ENCODE data around the gene FBXO10. TPM values are rescaled to one million over a fixed set of nuclear protein-coding genes. Genes with fewer than 3 reads are reported as not detected.
A peak's percentile ranks its signal among the peaks of the same experiment; 100 is the strongest.

Gene FBXO10
- total and polyA plus RNA-seq, 2 of the 8 experiments (the other 6 are each of a cell fraction or from before 2014, with no cell fraction given): 13.1 to 13.9 TPM

DNA sequence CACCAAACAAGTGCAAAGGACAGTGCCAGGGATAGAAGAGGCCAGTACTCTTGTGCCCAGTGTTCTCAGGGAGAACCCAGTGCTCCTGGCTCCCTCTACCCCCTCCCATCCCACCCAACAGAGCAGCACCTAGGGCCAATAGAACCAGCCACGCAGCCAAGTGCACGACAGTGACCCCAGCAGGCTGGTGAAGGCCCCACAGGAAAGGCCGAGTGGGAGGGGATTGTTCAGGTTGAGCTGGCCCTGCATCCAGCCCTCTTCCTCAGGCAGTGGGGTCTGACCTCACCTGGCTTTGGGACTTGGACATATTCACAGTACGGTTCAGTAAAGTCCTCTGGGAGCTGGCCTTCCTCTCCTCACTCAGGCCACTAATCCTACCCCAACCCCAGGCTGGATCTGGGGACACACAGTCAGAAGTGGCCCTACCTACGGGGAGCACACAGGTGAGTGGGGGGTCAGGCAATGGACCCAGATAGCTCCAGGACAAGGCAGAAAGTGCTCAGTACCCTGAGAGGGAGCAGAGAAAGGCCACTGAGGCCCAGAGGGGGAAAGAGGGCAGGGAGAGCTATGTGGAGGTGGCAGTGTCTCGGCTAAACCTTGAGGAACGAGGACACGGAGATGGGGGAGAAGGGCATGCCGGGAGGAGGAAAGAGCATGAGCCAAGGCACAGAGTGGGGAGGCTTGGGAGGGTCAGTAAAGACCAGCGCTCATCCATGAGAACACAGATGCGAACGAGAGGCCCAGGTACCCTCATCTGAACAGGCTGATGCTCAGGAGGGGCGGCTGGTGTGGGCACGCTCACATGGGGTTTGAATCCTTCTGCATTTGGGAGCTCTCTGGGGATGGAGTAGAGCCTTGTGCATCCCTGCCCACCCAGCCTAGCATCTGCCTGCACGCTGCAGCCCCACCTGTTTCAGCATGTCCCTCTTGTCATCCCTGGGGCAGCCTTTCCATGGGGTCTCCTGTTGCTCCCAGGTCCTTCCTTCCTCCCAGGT is 64.9 kb downstream of the FBXO10 start:
- POLR2A ChIA-PET (ENCODE audit: partially characterized antibody): interaction anchor here (0.8 to 2.5 kb wide), 9 partner anchors 15 to 87 kb away, joined by 3 to 13 read pairs (median 4); partner anchors contain the start of genes POLR1E, TOMM5 and ZBTB5
- H3K9ac ChIP-seq (replicated peaks in 1 of 4; ENCODE audit: extremely low read depth in 1 of 4, low read depth in 3 of 4, low read length in 3 of 4): no peak overlapping the region
- no peak overlapping the region for H2BK5ac ChIP-seq (ENCODE audit: low read depth, low read length)
- H3K9me3 ChIP-seq (ENCODE audit: insufficient read depth in 2 of 2, low read depth in 1 of 2, low read length in 1 of 2): no peaks in the 10 kb centered on the region
- DNase-seq (ENCODE audit: low read depth in 1 of 2, low spot score in 2 of 2) (peak; percentile 34 to 72), FAIRE-seq (no peak)
- CTCF ChIA-PET (ENCODE audit: partially characterized antibody): interaction anchor here (0.6 to 6.5 kb wide), 13 partner anchors 10 to 233 kb away, joined by 3 to 39 read pairs (median 4); partner anchors contain the start of gene POLR1E
- H3K4me2 ChIP-seq (ENCODE audit: insufficient read depth in 1 of 2, low read depth in 2 of 2, low read length in 2 of 2): no peak overlapping the region; a peak in 1 of 4 replicates
- 80% methylated on average over 15 of the region's 15 CpGs; no CpG with 5 or more reads in 1 of the 2 experiments for WGBS, 2 experiments (ENCODE audit: extremely low coverage in 1 of 2, insufficient coverage in 1 of 2, insufficient read length in 1 of 2, insufficient replicate concordance in 2 of 2, low coverage in 1 of 2, low lambda C conversion rate in 2 of 2, missing lambda C conversion rate in 1 of 2)
- H2BK15ac ChIP-seq (ENCODE audit: low read length): no peak overlapping the region
- no peaks in the 10 kb centered on the region; a peak in 2 of 7 replicates for H3K4me1 ChIP-seq (replicated peaks in 1 of 4; ENCODE audit: control insufficient read depth in 3 of 4, insufficient read depth in 4 of 4, low read length in 3 of 4)
- TF ChIP-seq, protein P1, sequence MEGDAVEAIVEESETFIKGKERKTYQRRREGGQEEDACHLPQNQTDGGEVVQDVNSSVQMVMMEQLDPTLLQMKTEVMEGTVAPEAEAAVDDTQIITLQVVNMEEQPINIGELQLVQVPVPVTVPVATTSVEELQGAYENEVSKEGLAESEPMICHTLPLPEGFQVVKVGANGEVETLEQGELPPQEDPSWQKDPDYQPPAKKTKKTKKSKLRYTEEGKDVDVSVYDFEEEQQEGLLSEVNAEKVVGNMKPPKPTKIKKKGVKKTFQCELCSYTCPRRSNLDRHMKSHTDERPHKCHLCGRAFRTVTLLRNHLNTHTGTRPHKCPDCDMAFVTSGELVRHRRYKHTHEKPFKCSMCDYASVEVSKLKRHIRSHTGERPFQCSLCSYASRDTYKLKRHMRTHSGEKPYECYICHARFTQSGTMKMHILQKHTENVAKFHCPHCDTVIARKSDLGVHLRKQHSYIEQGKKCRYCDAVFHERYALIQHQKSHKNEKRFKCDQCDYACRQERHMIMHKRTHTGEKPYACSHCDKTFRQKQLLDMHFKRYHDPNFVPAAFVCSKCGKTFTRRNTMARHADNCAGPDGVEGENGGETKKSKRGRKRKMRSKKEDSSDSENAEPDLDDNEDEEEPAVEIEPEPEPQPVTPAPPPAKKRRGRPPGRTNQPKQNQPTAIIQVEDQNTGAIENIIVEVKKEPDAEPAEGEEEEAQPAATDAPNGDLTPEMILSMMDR (IDR thresholded peaks at IDR 0.05; ENCODE audit: control extremely low read depth in 1 of 3, insufficient read depth in 1 of 3, low read depth in 1 of 3, low read length in 3 of 3): peak; percentile 53 to 77 (median 76)
- peak; percentile 36 to 45; a peak in 3 of 4 replicates for TF ChIP-seq RAD21 (IDR thresholded peaks at IDR 0.05 in 1 of 2, conservative IDR thresholded peaks at IDR 0.05 in 1 of 2; ENCODE audit: low read depth in 2 of 2, low read length in 2 of 2)
- peak in 1 of 2 experiments; percentile 49; a peak in 1 of 3 replicates for TF ChIP-seq POLR2A (IDR thresholded peaks at IDR 0.05; ENCODE audit: control extremely low read depth in 1 of 2, low read depth in 2 of 2, low read length in 2 of 2)
- TF ChIP-seq PHF8 (conservative IDR thresholded peaks at IDR 0.05; ENCODE audit: low read depth, low read length): no peak
- TF ChIP-seq SP4 (IDR thresholded peaks at IDR 0.05; ENCODE audit: low read length): no peak
- no peak overlapping the region for H3K4me3 ChIP-seq (ENCODE audit: extremely low read depth in 1 of 4, insufficient read depth in 2 of 4, low read depth in 3 of 4, low read length in 4 of 4)
- H3K36me3 ChIP-seq (ENCODE audit: control insufficient read depth in 2 of 4, insufficient read depth in 4 of 4, low read length in 3 of 4): peaks cover 0 to 11% (median 7%) of the 10 kb centered on the region in 4 experiments; a peak in 5 of 8 replicates
- no peak overlapping the region for H2BK12ac ChIP-seq (ENCODE audit: low read depth, low read length)
- H2AFZ ChIP-seq (ENCODE audit: low read length): no peak overlapping the region
- H3K56ac ChIP-seq (replicated peaks; ENCODE audit: insufficient read length, low read depth, low read length): no peak overlapping the region
- no peak overlapping the region for H3K27ac ChIP-seq (ENCODE audit: low read depth, low read length)
- H2BK120ac ChIP-seq (replicated peaks; ENCODE audit: low read depth, low read length): no peak overlapping the region
- H3K14ac ChIP-seq (ENCODE audit: insufficient read length): no peak overlapping the region
- H4K20me1 ChIP-seq (replicated peaks in 1 of 2; ENCODE audit: control insufficient read depth in 1 of 2, insufficient read depth in 2 of 2, low read length in 2 of 2): peaks cover 2 to 6% of the 10 kb centered on the region in 2 experiments
- H3K23ac ChIP-seq (ENCODE audit: insufficient read length): no peak overlapping the region
- no peaks in the 10 kb centered on the region for H3K79me2 ChIP-seq (ENCODE audit: control insufficient read depth in 1 of 2, insufficient read depth in 2 of 2, low read length in 2 of 2)
- no peak overlapping the region for H2AK5ac ChIP-seq (ENCODE audit: low read depth, low read length)
- no peak overlapping the region for H4K5ac ChIP-seq (ENCODE audit: insufficient read length, low read depth, low read length)
- no peak overlapping the region for H3K4ac ChIP-seq (replicated peaks; ENCODE audit: insufficient read length, low read depth, low read length)
- no peaks in the 10 kb centered on the region for H3K23me2 ChIP-seq (ENCODE audit: low read depth, low read length)
- no peak overlapping the region for H3K18ac ChIP-seq (ENCODE audit: extremely low read depth, low read length)
- H4K91ac ChIP-seq (replicated peaks; ENCODE audit: insufficient read length, low read length): no peak overlapping the region
- H4K8ac ChIP-seq (ENCODE audit: extremely low read depth, insufficient read depth, low read length): no peak overlapping the region
- no peaks in the 10 kb centered on the region; the same call in 1 of the 2 replicates for H3K79me1 ChIP-seq (ENCODE audit: low read depth, low read length)
- no peaks in the 10 kb centered on the region for H3K27me3 ChIP-seq (replicated peaks in 1 of 4; ENCODE audit: control insufficient read depth in 3 of 4, extremely low read depth in 1 of 4, insufficient read depth in 3 of 4, low read length in 3 of 4)
- 0 out of 2 replicates have a peak overlapping the region, but pooled peaks have one; percentile 61 for H2BK20ac ChIP-seq (ENCODE audit: low read length)
